ENCODE data around the gene IFNK.

IFNK gene

GRCh38 chr9:27554712-27555111 lies 30.6 kb downstream of the IFNK start:
- H3K36me3 ChIP-seq (ENCODE audit: control insufficient read depth, low read length): peaks cover 65% of the 10 kb centered on the region
- no peaks in the 10 kb centered on the region for H3K9me3 ChIP-seq (ENCODE audit: control insufficient read depth, insufficient read depth, low read length)
- H4K20me1 ChIP-seq (ENCODE audit: control insufficient read depth, insufficient read depth, low read depth, low read length): no peaks in the 10 kb centered on the region
- H3K27ac ChIP-seq (ENCODE audit: low read depth, low read length): no peak overlapping the region
- no peaks in the 10 kb centered on the region for H3F3A ChIP-seq (ENCODE audit: control insufficient read depth, insufficient read depth)
- TF ChIP-seq EZH2phosphoT487 (IDR thresholded peaks at IDR 0.05; ENCODE audit: borderline replicate concordance, low read length): no peak
- TF ChIP-seq, protein P1, sequence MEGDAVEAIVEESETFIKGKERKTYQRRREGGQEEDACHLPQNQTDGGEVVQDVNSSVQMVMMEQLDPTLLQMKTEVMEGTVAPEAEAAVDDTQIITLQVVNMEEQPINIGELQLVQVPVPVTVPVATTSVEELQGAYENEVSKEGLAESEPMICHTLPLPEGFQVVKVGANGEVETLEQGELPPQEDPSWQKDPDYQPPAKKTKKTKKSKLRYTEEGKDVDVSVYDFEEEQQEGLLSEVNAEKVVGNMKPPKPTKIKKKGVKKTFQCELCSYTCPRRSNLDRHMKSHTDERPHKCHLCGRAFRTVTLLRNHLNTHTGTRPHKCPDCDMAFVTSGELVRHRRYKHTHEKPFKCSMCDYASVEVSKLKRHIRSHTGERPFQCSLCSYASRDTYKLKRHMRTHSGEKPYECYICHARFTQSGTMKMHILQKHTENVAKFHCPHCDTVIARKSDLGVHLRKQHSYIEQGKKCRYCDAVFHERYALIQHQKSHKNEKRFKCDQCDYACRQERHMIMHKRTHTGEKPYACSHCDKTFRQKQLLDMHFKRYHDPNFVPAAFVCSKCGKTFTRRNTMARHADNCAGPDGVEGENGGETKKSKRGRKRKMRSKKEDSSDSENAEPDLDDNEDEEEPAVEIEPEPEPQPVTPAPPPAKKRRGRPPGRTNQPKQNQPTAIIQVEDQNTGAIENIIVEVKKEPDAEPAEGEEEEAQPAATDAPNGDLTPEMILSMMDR (IDR thresholded peaks at IDR 0.05; ENCODE audit: low read depth, low read length, poor library complexity, severe bottlenecking): no peak
- H3K27me3 ChIP-seq (ENCODE audit: control insufficient read depth, low read length): no peaks in the 10 kb centered on the region
- no peaks in the 10 kb centered on the region for H3K4me1 ChIP-seq (ENCODE audit: control insufficient read depth, low read length)
- H3K4me3 ChIP-seq (ENCODE audit: low read length): no peak overlapping the region
- no peaks in the 10 kb centered on the region for H3K79me2 ChIP-seq (ENCODE audit: control insufficient read depth, low read length)
- H3K9me2 ChIP-seq (replicated peaks; ENCODE audit: control insufficient read depth, low read length): no peaks in the 10 kb centered on the region
- H3K4me2 ChIP-seq (ENCODE audit: low read length): no peak overlapping the region

DNA sequence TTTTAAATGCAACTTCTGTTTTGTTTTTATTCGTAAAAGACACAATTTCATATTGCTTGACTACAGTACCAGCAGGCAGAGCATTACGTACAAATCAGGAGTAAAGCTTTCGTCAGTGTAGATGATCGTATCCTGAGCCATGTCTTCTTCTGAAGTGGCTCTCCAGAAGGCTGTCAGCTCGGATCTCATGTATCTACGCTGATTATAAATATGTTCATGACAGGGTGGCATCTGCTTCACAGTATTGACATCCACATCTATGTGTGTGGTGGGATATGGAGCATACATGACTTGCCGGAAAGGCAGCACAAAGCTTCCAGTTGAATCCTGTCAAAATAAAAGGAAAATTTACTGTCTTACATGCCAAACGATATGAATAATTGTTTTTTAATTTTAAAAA lies 32.4 kb downstream of the IFNK start:
- H3K4me3 ChIP-seq (ENCODE audit: low read length): no peak overlapping the region
- no peaks in the 10 kb centered on the region for H3K79me2 ChIP-seq (ENCODE audit: control insufficient read depth, low read length)
- no peaks in the 10 kb centered on the region; the same call in 1 of the 2 replicates for H3K4me1 ChIP-seq (ENCODE audit: control insufficient read depth, low read length)
- peaks cover 73% of the 10 kb centered on the region for H3K36me3 ChIP-seq (ENCODE audit: control insufficient read depth, low read length)
- no peaks in the 10 kb centered on the region for H3K27me3 ChIP-seq (ENCODE audit: control insufficient read depth, low read length)
- TF ChIP-seq, protein P1 (IDR thresholded peaks at IDR 0.05; ENCODE audit: low read depth, low read length, poor library complexity, severe bottlenecking): no peak
- no peak for TF ChIP-seq EZH2phosphoT487 (IDR thresholded peaks at IDR 0.05; ENCODE audit: borderline replicate concordance, low read length)
- no peak overlapping the region for H3K27ac ChIP-seq (ENCODE audit: low read depth, low read length)
- no peaks in the 10 kb centered on the region for H3K9me3 ChIP-seq (ENCODE audit: control insufficient read depth, insufficient read depth, low read length)
- no peaks in the 10 kb centered on the region for H4K20me1 ChIP-seq (ENCODE audit: control insufficient read depth, insufficient read depth, low read depth, low read length)
- no peak overlapping the region for H3K4me2 ChIP-seq (ENCODE audit: low read length)
- H3K9me2 ChIP-seq (replicated peaks; ENCODE audit: control insufficient read depth, low read length): no peaks in the 10 kb centered on the region
- no peaks in the 10 kb centered on the region for H3F3A ChIP-seq (ENCODE audit: control insufficient read depth, insufficient read depth)

- no peaks in the 10 kb centered on the region for H4K20me1 ChIP-seq (ENCODE audit: control insufficient read depth, insufficient read depth, low read depth, low read length)
- H3K79me2 ChIP-seq (ENCODE audit: control insufficient read depth, low read length): no peaks in the 10 kb centered on the region
- H3K9me2 ChIP-seq (replicated peaks; ENCODE audit: control insufficient read depth, low read length): no peaks in the 10 kb centered on the region
- no peak overlapping the region for H3K4me3 ChIP-seq (ENCODE audit: low read length)
- no peaks in the 10 kb centered on the region for H3F3A ChIP-seq (ENCODE audit: control insufficient read depth, insufficient read depth)
- peaks cover 71% of the 10 kb centered on the region for H3K36me3 ChIP-seq (ENCODE audit: control insufficient read depth, low read length)
- no peak overlapping the region for H3K4me2 ChIP-seq (ENCODE audit: low read length)
- peaks cover 7% of the 10 kb centered on the region for H3K4me1 ChIP-seq (ENCODE audit: control insufficient read depth, low read length)
- no peaks in the 10 kb centered on the region for H3K27me3 ChIP-seq (ENCODE audit: control insufficient read depth, low read length)
- TF ChIP-seq EZH2phosphoT487 (IDR thresholded peaks at IDR 0.05; ENCODE audit: borderline replicate concordance, low read length): no peak
- TF ChIP-seq, protein P1 (IDR thresholded peaks at IDR 0.05; ENCODE audit: low read depth, low read length, poor library complexity, severe bottlenecking): no peak
- no peak overlapping the region for H3K27ac ChIP-seq (ENCODE audit: low read depth, low read length)
- no peaks in the 10 kb centered on the region for H3K9me3 ChIP-seq (ENCODE audit: control insufficient read depth, insufficient read depth, low read length)
Observed at GRCh38 chr9:27558307-27558706, 34.2 kb downstream of the IFNK start.

All from DOHH2 (cell line).